ENCODE data around the gene CTDP1. TPM values are rescaled to one million over a fixed set of nuclear protein-coding genes. Genes with fewer than 3 reads are reported as not detected.

Gene CTDP1
- total RNA-seq, 1 donor from 2014 or later, result 10.6 TPM

Other genes with a start within 250 kb of the CTDP1 start
- gene KCNG2, start 118.1 kb downstream of the CTDP1 start, total RNA-seq, result 0.25 TPM

Measured in temporal lobe (tissue), 1 donor.